Mammary epithelial cell (primary cell): ENCODE data around the gene RNF166.

Source experiments
- EZH2 ChIP-seq: IDR thresholded peaks from 2 replicates; pipeline ENCODE4 v1.6.1; 2012; ENCODE audit warnings: low read length, inconsistent platforms, borderline replicate concordance
- TF ChIP-seq, protein P1 (sequence below), 2 donors: IDR thresholded peaks in 1 of 2; conservative IDR thresholded peaks in 1 of 2; 2 replicates each; pipeline ENCODE4 v1.5.1; 2011 to 2012; ENCODE audit warnings: inconsistent platforms in 2 of 2, low read length in 2 of 2, mild to moderate bottlenecking in 2 of 2, control low read depth in 1 of 2, low read depth in 1 of 2; ENCODE audit not compliant: insufficient read depth in 1 of 2; ENCODE audit errors: extremely low read depth in 1 of 2

DNA sequence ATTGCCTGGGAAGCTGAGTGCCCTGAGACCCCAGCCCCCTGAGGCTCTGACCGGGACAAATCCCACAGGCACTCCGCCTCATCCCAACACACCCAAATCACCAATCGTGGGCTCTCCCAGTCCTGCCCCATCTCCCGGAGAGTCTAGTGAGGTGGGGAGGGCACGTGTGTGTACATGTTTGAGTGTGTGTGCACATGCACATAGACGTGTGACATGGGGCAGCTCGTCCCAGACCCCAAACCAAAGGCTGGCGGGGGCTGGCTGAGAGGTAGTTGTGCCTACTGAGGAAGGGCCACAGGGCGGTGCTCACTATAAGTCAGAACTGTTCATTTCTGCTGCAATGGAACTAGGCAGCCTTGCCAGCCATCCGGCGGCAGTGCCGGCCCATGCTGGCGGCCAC is 28.5 kb downstream of the RNF166 start:
- TF ChIP-seq EZH2, result no peak
- TF ChIP-seq, protein P1, sequence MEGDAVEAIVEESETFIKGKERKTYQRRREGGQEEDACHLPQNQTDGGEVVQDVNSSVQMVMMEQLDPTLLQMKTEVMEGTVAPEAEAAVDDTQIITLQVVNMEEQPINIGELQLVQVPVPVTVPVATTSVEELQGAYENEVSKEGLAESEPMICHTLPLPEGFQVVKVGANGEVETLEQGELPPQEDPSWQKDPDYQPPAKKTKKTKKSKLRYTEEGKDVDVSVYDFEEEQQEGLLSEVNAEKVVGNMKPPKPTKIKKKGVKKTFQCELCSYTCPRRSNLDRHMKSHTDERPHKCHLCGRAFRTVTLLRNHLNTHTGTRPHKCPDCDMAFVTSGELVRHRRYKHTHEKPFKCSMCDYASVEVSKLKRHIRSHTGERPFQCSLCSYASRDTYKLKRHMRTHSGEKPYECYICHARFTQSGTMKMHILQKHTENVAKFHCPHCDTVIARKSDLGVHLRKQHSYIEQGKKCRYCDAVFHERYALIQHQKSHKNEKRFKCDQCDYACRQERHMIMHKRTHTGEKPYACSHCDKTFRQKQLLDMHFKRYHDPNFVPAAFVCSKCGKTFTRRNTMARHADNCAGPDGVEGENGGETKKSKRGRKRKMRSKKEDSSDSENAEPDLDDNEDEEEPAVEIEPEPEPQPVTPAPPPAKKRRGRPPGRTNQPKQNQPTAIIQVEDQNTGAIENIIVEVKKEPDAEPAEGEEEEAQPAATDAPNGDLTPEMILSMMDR (conservative IDR thresholded peaks at IDR 0.05 in 1 of 2, IDR thresholded peaks at IDR 0.05 in 1 of 2; ENCODE audit: extremely low read depth in 1 of 2, insufficient read depth in 1 of 2, low read depth in 1 of 2, low read length in 2 of 2), result no peak
